PFSK-1 (cell line): ENCODE results near the gene DAO.

Source experiments
- POLR2AphosphoS5 ChIP-seq: IDR thresholded peaks from 2 replicates; pipeline ENCODE4 v1.6.1; 2012; ENCODE audit warnings: low read depth, mild to moderate bottlenecking, control low read depth, low read length, moderate library complexity
- REST ChIP-seq, 2 experiments: IDR thresholded peaks; 2 replicates each; pipeline versions ENCODE4 v1.6.1 to v1.8.0; 2011 to 2012; ENCODE audit warnings: low read depth in 2 of 2, low read length in 2 of 2, control low read depth in 1 of 2, inconsistent platforms in 1 of 2, mild to moderate bottlenecking in 1 of 2, moderate library complexity in 1 of 2; ENCODE audit not compliant: insufficient read depth in 1 of 2
- SIN3A ChIP-seq: IDR thresholded peaks from 2 replicates; pipeline ENCODE4 v1.6.1; 2012; ENCODE audit warnings: mild to moderate bottlenecking, low read length, moderate library complexity, borderline replicate concordance; ENCODE audit not compliant: insufficient read depth
- TAF1 ChIP-seq: IDR thresholded peaks from 2 replicates; pipeline ENCODE4 v1.6.1; 2012; ENCODE audit warnings: low read length, control low read depth, borderline replicate concordance; ENCODE audit not compliant: insufficient read depth

GRCh38 chr12:108906971-108907370 lies 27.1 kb downstream of the DAO start:
- TF ChIP-seq POLR2AphosphoS5 = no peak
- TF ChIP-seq TAF1 = no peak
- TF ChIP-seq SIN3A = no peak
- no peak for TF ChIP-seq REST (IDR thresholded peaks at IDR 0.05; ENCODE audit: insufficient read depth in 1 of 2, low read depth in 2 of 2, low read length in 2 of 2)
